Ramos (cell line): ENCODE results near the gene LRCOL1.

ENCODE experiments used
- in situ Hi-C: fragments of 300-500 bp; cut with MboI; formaldehyde crosslinking; loops from one replicate; pipeline ENCODE4 v1.14.3; 2022; ENCODE audit warnings: low sequenced_read_pairs; ENCODE audit not compliant: unreplicated experiment

The LRCOL1 gene

GRCh38 chr12:132587781-132588180 is 22.6 kb downstream of the LRCOL1 start:
- in situ Hi-C loops, result no loop called here

DNA sequence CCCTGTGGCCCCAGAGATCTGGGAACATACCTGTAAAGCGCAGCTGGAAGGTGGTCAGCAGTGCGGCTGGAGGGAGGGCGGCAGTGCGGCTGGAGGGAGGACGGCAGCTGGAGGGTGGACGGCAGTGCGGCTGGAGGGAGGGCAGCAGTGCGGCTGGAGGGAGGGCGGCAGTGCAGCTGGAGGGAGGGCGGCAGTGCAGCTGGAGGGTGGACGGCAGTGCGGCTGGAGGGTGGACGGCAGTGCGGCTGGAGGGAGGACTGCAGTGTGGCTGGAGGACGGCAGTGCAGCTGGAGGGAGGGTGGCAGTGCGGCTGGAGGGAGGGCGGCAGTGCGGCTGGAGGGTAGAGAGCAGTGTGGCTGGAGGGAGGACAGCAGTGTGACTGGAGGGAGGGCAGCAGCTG is 23.5 kb downstream of the LRCOL1 start:
- in situ Hi-C loops, result no loop called here

DNA sequence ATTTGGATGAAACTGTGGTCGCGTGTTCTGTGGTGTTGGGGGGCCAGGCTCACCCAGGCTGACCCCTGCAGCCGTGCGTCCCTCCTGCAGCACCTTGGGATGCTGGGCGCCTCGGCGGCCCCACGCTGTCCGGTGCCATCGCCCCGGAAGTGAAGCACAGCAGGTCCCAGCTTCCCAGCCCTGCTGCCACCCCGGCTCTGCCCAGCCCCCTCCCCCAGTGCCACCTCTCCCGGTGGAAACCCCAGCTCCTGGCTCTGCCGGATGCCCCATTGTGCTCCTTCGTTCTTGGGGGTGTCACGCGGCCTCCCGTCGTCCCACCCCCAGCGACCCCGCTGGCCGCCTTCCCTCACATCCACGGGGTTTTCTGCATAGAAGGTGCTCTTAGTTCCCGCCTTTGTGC is 25.2 kb downstream of the LRCOL1 start:
- in situ Hi-C loops, result no loop called here

GRCh38 chr12:132584429-132584828 is 26.0 kb downstream of the LRCOL1 start:
- in situ Hi-C loops, result no loop called here

GRCh38 chr12:132583736-132584135 is 26.6 kb downstream of the LRCOL1 start:
- in situ Hi-C loops, result no loop called here

GRCh38 chr12:132583411-132583710 is 27.0 kb downstream of the LRCOL1 start:
- in situ Hi-C loops, result no loop called here

DNA sequence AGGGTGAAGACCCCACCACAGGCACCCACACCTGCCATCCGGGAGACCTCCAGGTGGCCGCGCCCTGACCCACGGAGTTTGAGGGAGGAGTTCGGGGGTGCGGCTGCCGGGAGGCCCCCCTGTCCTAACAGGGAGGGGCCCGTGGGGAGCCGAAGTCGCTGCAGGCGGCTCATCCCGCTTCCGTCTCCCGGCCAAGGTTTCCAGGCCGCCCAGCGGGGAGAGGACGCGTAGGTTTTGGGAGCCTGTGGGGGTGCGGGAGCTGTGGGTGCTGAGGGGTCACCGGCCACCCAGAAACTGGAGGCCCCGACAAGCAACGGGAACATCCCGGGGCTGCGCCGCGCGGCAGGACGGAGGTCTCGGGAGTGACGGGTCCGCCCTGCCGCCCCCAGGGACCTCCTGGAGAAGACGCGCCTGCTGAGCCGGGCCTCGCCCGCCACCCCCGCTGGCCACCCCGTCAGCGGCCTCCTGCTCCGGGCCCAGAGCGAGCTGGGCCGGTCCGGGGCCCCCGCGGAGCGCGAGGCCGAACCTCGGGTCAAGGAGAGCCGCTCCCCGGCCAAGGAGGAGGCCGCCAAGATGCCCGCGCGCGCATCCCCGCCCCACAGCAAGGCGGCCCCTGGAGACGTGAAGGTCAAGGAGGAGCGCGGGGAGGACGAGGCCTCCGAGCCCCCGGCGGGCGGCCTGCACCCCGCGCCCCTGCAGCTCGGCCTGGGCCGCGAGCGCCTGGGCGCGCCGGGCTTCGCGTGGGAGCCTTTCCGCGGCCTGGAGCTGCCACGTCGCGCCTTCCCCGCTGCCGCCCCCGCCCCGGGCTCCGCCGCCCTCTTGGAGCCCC is 27.6 kb downstream of the LRCOL1 start:
- in situ Hi-C loops, result no loop called here

DNA sequence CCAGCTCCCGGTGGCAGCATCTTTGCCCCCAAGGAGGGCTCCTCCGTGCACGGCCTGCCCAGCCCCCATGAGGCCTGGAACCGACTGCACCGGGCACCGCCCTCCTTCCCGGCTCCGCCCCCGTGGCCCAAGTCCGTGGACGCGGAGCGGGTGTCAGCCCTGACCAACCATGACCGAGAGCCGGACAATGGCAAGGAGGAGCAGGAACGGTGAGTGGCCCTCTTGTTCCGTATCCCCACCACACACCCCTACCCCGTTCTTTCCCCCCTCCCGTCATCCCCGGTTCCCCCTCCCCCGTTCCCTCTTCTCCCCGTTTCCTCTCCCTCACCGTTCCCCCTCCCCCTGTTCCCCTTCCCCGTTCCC is 28.3 kb downstream of the LRCOL1 start:
- in situ Hi-C loops, result no loop called here

- in situ Hi-C loops, result no loop called here
Measured at GRCh38 chr12:132581348-132582057, 28.9 kb downstream of the LRCOL1 start.

DNA sequence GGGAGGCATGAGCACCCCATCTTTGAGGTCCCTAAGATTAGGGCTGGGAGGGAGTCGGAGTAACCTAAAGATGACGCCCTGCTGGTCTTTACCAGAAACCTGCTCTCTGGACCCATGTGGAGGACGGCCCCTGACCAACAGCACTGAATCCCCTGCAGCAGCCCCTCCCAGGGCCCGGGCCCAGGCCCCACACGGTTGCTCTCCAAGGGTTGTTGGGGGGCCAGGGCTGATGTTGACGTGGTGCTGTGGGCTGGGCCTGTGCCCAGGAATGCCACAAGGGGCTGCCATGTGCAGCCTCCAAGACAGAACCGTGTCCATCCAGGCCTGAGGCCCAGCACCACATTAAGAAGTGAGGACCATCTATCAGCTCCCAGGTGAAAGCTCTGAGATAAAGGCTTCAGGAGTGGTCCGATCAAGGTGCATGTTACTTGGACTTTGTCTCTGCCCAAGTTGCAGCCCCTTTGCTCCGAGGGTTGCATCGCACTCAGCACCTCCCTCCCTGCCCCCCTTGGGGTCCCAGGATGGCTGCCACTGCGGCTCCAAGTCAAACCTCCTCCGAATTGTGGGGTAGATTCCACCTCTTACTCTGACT is 29.6 kb downstream of the LRCOL1 start:
- in situ Hi-C loops, result no loop called here

DNA sequence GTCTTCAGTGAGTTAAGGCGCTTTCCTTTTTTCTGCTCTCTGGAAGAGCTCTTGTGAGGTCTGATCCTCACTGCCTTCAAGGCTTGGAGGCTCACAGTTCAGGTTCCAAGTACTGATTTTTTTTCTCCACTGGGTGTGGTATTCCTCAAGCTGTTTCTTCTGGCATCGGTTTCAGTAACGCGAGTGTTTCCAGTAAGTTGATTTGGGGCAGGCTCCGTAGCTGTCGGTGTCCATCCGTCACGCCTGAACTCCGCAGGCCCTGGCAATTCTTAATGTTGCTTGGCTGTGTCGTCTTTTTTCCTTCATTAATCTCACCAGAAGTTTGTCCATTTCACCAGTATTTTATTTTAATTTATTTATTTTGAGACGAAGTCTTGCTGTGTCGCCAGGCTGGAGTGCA is 30.6 kb downstream of the LRCOL1 start:
- in situ Hi-C loops, result no loop called here

GRCh38 chr12:132578826-132579225 is 31.6 kb downstream of the LRCOL1 start:
- in situ Hi-C loops, result no loop called here

DNA sequence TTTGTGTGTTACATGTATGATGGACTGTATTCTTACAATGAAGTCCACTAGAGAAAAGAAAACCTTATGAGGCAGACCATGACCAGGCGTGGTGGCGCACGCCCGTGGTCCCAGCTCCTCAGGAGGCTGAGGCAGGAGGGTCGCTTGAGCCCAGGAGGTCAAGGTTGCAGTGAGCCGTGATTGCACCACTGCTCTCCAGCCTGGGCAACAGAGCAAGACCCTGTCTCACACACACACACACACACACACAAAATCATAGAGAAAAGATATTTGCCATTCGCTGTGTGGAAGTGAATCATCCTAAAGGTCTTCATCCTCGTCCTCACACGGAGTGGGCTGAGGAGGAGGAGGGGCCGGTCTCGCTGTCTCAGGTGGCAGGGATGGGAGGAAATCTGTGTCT is 32.3 kb downstream of the LRCOL1 start:
- in situ Hi-C loops, result no loop called here

DNA sequence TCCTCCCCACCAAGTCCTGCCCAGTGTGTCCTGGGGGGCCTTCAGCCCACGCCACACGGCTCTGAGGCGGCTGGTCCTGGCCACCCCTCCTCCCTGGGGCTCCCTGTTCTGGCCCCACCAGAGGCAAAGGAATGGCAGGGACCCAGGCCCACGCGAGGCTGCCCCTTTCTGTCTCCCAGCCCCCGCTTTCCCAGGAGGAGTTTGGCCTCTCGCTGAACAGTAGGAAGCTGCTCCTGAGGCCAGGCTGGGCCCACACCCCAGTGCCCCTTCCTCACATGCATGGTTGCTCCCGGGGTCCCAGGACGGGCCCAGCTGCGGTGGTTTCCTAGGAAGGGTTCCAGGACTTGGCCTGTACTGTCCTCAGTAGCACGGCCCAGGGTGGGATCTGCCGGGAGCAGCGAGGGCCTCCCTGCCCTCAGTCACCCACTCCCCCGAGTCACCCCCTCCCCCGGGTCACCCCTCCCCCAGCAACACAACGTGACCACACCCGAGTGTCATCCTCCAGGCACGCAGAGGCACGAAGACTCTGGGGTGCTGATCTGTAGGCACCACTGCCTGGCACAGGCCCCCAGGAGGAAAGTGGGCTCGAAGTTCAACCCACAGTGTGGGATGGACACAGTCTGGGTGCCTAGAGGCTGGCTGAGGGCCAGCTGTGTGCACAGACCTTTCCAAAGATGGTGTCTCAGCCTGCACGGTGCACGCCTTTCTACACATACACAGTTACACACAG is 33.0 kb downstream of the LRCOL1 start:
- in situ Hi-C loops, result no loop called here

GRCh38 chr12:132576701-132577100 is 33.7 kb downstream of the LRCOL1 start:
- in situ Hi-C loops, result no loop called here

- in situ Hi-C loops, result no loop called here
Measured at GRCh38 chr12:132575661-132576060, 34.7 kb downstream of the LRCOL1 start.

DNA sequence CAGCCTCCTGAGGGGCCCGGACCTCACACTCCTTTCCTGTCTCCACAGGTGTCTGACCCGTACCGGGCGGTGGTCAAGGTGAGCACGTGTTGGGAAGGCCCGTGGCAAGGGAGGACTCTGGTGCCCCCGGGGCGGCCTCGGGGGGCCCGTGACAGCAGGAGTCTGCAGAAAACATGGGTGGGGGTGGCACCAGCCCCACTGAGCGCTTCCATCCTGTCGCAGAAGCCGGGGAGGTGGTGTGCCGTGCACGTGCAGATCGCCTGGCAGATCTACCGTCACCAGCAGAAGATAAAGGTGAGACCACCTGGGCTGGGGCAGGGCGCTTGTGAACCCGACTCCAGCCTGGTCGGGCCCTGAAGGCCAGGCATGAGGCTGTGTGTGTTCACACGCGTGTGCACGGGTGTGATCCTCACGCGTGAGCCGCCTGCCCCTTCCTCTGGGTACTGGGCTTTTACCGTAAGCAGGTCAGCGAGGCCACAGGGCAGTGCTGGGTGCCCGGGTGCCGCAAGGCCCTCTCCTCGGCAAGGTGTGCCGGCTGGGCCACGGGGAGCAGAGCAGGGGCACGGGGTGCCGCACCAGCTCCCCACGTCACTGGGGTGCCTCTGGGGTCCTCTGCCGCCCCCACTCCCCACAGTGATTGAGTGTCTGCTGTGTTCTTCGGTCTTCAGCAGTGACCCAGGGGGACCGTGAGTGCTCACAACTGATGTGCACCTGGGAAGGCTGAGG is 35.9 kb downstream of the LRCOL1 start:
- in situ Hi-C loops, result no loop called here

GRCh38 chr12:132572801-132573760 is 37.3 kb downstream of the LRCOL1 start:
- in situ Hi-C loops, result no loop called here

- in situ Hi-C loops, result no loop called here
Measured at GRCh38 chr12:132572106-132572505, 38.3 kb downstream of the LRCOL1 start.
